Measurements from ENCODE around the gene RFX2.
"Not testable (repeated sequence)": the region's sequence is repeated elsewhere in the genome, so short reads cannot be mapped to it uniquely, and the experiment has no call there.

DNA sequence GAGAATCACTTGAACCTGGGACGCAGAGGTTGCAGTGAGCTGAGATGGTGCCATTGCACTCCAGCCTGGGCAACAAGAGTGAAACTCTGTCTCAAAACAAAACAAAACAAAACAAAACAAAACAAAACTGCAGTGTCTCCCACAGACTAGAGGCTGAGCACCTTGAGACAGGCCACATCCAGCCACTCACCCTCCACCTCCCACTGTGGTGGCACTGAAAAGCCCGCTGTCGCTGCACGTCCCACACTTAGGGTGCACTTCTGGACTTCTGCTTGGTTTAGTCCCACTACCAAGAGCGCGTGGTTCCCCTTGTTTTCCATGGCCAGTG is 148.7 kb downstream of the RFX2 start:
- TF ChIP-seq, protein P1, sequence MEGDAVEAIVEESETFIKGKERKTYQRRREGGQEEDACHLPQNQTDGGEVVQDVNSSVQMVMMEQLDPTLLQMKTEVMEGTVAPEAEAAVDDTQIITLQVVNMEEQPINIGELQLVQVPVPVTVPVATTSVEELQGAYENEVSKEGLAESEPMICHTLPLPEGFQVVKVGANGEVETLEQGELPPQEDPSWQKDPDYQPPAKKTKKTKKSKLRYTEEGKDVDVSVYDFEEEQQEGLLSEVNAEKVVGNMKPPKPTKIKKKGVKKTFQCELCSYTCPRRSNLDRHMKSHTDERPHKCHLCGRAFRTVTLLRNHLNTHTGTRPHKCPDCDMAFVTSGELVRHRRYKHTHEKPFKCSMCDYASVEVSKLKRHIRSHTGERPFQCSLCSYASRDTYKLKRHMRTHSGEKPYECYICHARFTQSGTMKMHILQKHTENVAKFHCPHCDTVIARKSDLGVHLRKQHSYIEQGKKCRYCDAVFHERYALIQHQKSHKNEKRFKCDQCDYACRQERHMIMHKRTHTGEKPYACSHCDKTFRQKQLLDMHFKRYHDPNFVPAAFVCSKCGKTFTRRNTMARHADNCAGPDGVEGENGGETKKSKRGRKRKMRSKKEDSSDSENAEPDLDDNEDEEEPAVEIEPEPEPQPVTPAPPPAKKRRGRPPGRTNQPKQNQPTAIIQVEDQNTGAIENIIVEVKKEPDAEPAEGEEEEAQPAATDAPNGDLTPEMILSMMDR (conservative IDR thresholded peaks at IDR 0.05; ENCODE audit: low read depth, low read length), result not testable (repeated sequence)
- not testable (repeated sequence) for TF ChIP-seq EZH2 (IDR thresholded peaks at IDR 0.05; ENCODE audit: low read length, unreplicated experiment); EZH2phosphoT487 (IDR thresholded peaks at IDR 0.05; ENCODE audit: borderline replicate concordance, low read length)

Data from PC-3 (cell line).